HCT116 (cell line): ENCODE measurements around the gene CEP72. TPM values are rescaled to one million over a fixed set of nuclear protein-coding genes. Genes with fewer than 3 reads are reported as not detected.

Experiments
- ATAC-seq: fragments of 200-7000 bp; cut with Tn5 transposase; 2 replicates; pipeline ENCODE4 v1.9.1; 2020; ENCODE audit warnings: mild to moderate bottlenecking, moderate library complexity
- BruUV-seq: library from RNA; stranded (reverse); fragments of 400-500 nt; replicated peaks from 2 replicates; lab custom pipeline; 2021; lab: Mats Ljungman, UMichigan
- CTCF ChIA-PET: fragments of 300-600 bp; sonication (Branson Sonifier 250); formaldehyde crosslinking; loops from one replicate; lab custom pipeline; 2021; ENCODE audit warnings: antibody characterized with exemption; lab: Charles Lee
- POLR2A ChIA-PET: fragments of 300-600, 350-600 bp; sonication (Branson Sonifier 250); formaldehyde crosslinking; loops from one replicate; lab custom pipeline; 2021; ENCODE audit warnings: antibody characterized with exemption; lab: Charles Lee
- RAD21 ChIA-PET, 2 experiments: fragments of 300-600 bp; sonication (Branson Sonifier 250); formaldehyde crosslinking; loops; one replicate each; lab custom pipeline; 2023; ENCODE audit warnings: low total read pairs in 2 of 2; ENCODE audit not compliant: uncharacterized antibody in 2 of 2, unreplicated experiment in 2 of 2, low non-redundant PET in 1 of 2; lab: Charles Lee
- DNase-seq: peaks from one replicate; pipeline ENCODE4 v3.0.0-alpha.2; 2010; ENCODE audit warnings: low read depth, low spot score
- H2AFZ ChIP-seq: fragments of 200-600 bp; shearing (Covaris generic), sonication (generic); 2 replicates; pipeline ENCODE4 v1.6.1; 2017; ENCODE audit warnings: low read depth, mixed run types, mixed read lengths, antibody characterized with exemption, low read length; ENCODE audit not compliant: poor library complexity, severe bottlenecking
- H3K27ac ChIP-seq: 2 replicates; pipeline ENCODE4 v1.5.1; 2012; ENCODE audit warnings: low read depth, low read length
- H3K27me3 ChIP-seq: fragments of 200-600 bp; sonication (generic); 2 replicates; pipeline ENCODE4 v1.6.1; 2016; ENCODE audit warnings: mixed run types, low read length, mixed read lengths; ENCODE audit not compliant: insufficient read depth
- H3K36me3 ChIP-seq, 2 experiments: fragments of 200-500 bp in 1 of 2; fragments of 200-600 bp in 1 of 2; sonication (Bioruptor generic) in 1 of 2; sonication (generic) in 1 of 2; 2 replicates each; pipeline versions ENCODE4 v1.5.1 to v1.6.1; 2014 to 2016; ENCODE audit warnings: low read length in 2 of 2, inconsistent platforms in 1 of 2, mixed read lengths in 1 of 2, mixed run types in 1 of 2; ENCODE audit not compliant: insufficient read depth in 2 of 2, control insufficient read depth in 1 of 2
- H3K4me1 ChIP-seq, 2 experiments: fragments of 200-600 bp in 1 of 2; sonication (generic) in 1 of 2; 2 replicates each; pipeline versions ENCODE4 v1.5.1 to v1.6.1; 2012 to 2017; ENCODE audit warnings: low read length in 2 of 2, inconsistent platforms in 1 of 2, mild to moderate bottlenecking in 1 of 2, mixed read lengths in 1 of 2, mixed run types in 1 of 2, moderate library complexity in 1 of 2; ENCODE audit not compliant: insufficient read depth in 2 of 2, control insufficient read depth in 1 of 2
- H3K4me2 ChIP-seq: fragments of 200-600 bp; sonication (generic); 2 replicates; pipeline ENCODE4 v1.6.1; 2017; ENCODE audit warnings: mixed run types, low read length, mixed read lengths
- H3K4me3 ChIP-seq, 2 experiments: fragments of 200-600 bp in 1 of 2; sonication (generic) in 1 of 2; replicated peaks in 1 of 2; 2 replicates each; pipeline ENCODE4 v1.5.1; 2011 to 2016; ENCODE audit warnings: low read length in 2 of 2, control low read depth in 1 of 2, low read depth in 1 of 2, mild to moderate bottlenecking in 1 of 2, mixed read lengths in 1 of 2, mixed run types in 1 of 2
- H3K79me2 ChIP-seq: fragments of 200-600 bp; sonication (generic); 2 replicates; pipeline ENCODE4 v1.6.1; 2017; ENCODE audit warnings: mild to moderate bottlenecking, mixed run types, low read length, moderate library complexity, mixed read lengths; ENCODE audit not compliant: insufficient read depth
- H3K9ac ChIP-seq: fragments of 200-600 bp; sonication (generic); 2 replicates; pipeline ENCODE4 v1.6.1; 2016; ENCODE audit warnings: low read length, mixed read lengths
- H3K9me2 ChIP-seq: fragments of 200-600 bp; sonication (generic), shearing (Covaris generic); 2 replicates; pipeline ENCODE4 v1.6.1; 2017; ENCODE audit warnings: mixed run types, mild to moderate bottlenecking, moderate library complexity; ENCODE audit not compliant: insufficient read depth
- H3K9me3 ChIP-seq, 2 experiments: fragments of 200-500 bp in 1 of 2; fragments of 200-600 bp in 1 of 2; sonication (Bioruptor generic) in 1 of 2; sonication (generic) in 1 of 2; 2 replicates each; pipeline ENCODE4 v1.6.1; 2014 to 2017; ENCODE audit warnings: low read length in 2 of 2, mixed read lengths in 2 of 2, inconsistent platforms in 1 of 2, low read depth in 1 of 2, mild to moderate bottlenecking in 1 of 2, mixed run types in 1 of 2, moderate library complexity in 1 of 2; ENCODE audit not compliant: control insufficient read depth in 1 of 2, insufficient read depth in 1 of 2
- H4K20me1 ChIP-seq: fragments of 200-600 bp; sonication (generic), shearing (Covaris generic); 2 replicates; pipeline ENCODE4 v1.6.1; 2017; ENCODE audit warnings: mixed run types, mild to moderate bottlenecking, moderate library complexity; ENCODE audit not compliant: insufficient read depth
- ATF3 ChIP-seq: IDR thresholded peaks from 2 replicates; pipeline ENCODE4 v1.6.1; 2012
- EZH2 ChIP-seq: fragments of 200-600 bp; sonication (generic); IDR thresholded peaks from 2 replicates; pipeline ENCODE4 v1.6.1; 2017; ENCODE audit warnings: antibody characterized with exemption, mixed run types
- EZH2phosphoT487 ChIP-seq: fragments of 200-600 bp; IDR thresholded peaks from 2 replicates; pipeline ENCODE4 v1.6.1; 2018; ENCODE audit warnings: antibody characterized with exemption, borderline replicate concordance
- FOSL1 ChIP-seq: IDR thresholded peaks from 2 replicates; pipeline ENCODE4 v1.6.1; 2012; ENCODE audit warnings: low read depth
- JUND ChIP-seq: IDR thresholded peaks from 2 replicates; pipeline ENCODE4 v1.6.1; 2012
- POLR2AphosphoS5 ChIP-seq: IDR thresholded peaks from 2 replicates; pipeline ENCODE4 v1.6.1; 2011; ENCODE audit warnings: mild to moderate bottlenecking, low read depth, low read length, moderate library complexity
- RAD21 ChIP-seq: IDR thresholded peaks from 2 replicates; pipeline ENCODE4 v1.6.1; 2012; ENCODE audit warnings: low read depth, mild to moderate bottlenecking
- SP1 ChIP-seq: IDR thresholded peaks from 2 replicates; pipeline ENCODE4 v1.6.1; 2012; ENCODE audit warnings: low read depth
- TCF7L2 ChIP-seq: IDR thresholded peaks from 2 replicates; pipeline ENCODE4 v1.7.0; 2011; ENCODE audit warnings: borderline replicate concordance, inconsistent platforms; ENCODE audit not compliant: insufficient read depth, insufficient read length; ENCODE audit errors: extremely low read depth
- ZFX ChIP-seq: fragments of 450-650 bp; IDR thresholded peaks from 2 replicates; pipeline ENCODE4 v1.6.1; 2017
- ZNF274 ChIP-seq: fragments of 200-500 bp; sonication (Bioruptor generic); IDR thresholded peaks from 2 replicates; pipeline ENCODE4 v1.6.1; 2014; ENCODE audit warnings: mild to moderate bottlenecking, low read depth, low read length, inconsistent platforms
- intact Hi-C: fragments of 100-400 bp; cut with micrococcal nuclease; formaldehyde crosslinking; loops from 2 replicates; pipeline ENCODE4 v1.10.0; 2022
- total RNA-seq: library from RNA; stranded (reverse); gene quantifications from one replicate; pipeline ENCODE4 v1.2.1, GENCODE V29; 2021; ENCODE audit not compliant: unreplicated experiment
- TF ChIP-seq, protein P1 (sequence below): IDR thresholded peaks from 2 replicates; pipeline ENCODE4 v1.6.1; 2012; ENCODE audit warnings: low read depth
- TF ChIP-seq, protein P2 (sequence below): IDR thresholded peaks from 2 replicates; pipeline ENCODE4 v1.6.1; 2012

Gene CEP72
- total RNA-seq, 1 experiment from 2014 or later: 25.6 TPM

DNA sequence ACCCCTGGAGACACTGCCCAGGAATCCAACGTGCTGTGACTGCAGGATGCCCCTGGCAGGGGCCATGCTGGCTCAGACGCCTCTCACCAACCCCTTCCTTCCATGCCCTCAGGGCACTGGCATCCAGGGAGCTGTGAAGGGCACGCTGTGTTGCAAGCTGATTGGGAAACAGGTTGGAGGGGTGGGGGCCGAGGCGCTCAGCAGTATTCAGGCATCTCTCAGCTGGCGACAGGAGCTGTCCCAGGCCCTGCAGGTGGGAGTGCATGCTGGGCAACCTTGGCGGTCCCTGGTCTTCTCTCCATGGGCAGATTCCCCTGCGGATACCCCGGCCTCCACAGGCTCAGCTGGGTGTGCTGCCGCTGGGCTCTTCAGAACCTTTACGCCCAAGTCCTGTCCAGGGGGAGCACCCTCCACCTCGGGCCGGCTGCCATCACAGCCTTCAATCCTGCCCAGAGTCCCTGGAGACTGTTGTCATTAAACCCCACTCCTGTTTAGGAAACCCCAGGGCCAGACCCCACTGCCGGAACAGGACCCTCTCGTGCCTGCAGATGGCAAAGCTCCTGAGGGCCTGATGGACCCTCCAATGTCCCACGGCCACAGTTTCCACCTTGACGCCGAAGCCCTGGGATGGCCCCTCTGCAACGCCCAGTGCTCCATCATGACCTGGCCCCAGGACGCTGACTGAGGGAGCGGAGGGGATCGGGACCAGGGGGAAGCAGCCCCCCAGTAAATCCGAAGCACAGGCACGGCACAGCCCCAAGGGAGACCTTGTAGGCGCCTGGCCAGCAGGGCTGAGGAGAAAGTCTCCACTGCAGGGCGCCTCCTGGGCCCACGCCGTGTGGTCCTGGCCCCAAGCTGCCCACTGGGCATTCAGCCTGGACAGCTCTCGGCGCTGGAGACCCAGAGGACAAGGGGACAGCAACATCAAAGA lies 71.7 kb downstream of the CEP72 start:
- Histone ChIP-seq H3K9me2 (no peaks in the 10 kb centered on the region), H3K9ac (no peak overlapping the region), H3K27me3 (no peaks in the 10 kb centered on the region), H3K36me3 (no peaks in the 10 kb centered on the region), H3K27ac (no peak overlapping the region), H3K9me3 (no peaks in the 10 kb centered on the region), H3K4me1 (no peaks in the 10 kb centered on the region), H3K4me2 (no peak overlapping the region), H2AFZ (no peak overlapping the region), H4K20me1 (no peaks in the 10 kb centered on the region), H3K4me3 (no peak overlapping the region), H3K79me2 (no peaks in the 10 kb centered on the region)
- intact Hi-C loops: no loop called here
- ChIA-PET RAD21 (no interaction called here), CTCF (no interaction called here), POLR2A (no interaction called here)
- ATAC-seq (no peak), DNase-seq (no peak)
- TF ChIP-seq ZFX (no peak), SP1 (no peak), ZNF274 (no peak), EZH2phosphoT487 (no peak), EZH2 (no peak), FOSL1 (no peak), ATF3 (no peak), RAD21 (no peak), JUND (no peak), TCF7L2 (no peak), POLR2AphosphoS5 (no peak)
- TF ChIP-seq, protein P1, sequence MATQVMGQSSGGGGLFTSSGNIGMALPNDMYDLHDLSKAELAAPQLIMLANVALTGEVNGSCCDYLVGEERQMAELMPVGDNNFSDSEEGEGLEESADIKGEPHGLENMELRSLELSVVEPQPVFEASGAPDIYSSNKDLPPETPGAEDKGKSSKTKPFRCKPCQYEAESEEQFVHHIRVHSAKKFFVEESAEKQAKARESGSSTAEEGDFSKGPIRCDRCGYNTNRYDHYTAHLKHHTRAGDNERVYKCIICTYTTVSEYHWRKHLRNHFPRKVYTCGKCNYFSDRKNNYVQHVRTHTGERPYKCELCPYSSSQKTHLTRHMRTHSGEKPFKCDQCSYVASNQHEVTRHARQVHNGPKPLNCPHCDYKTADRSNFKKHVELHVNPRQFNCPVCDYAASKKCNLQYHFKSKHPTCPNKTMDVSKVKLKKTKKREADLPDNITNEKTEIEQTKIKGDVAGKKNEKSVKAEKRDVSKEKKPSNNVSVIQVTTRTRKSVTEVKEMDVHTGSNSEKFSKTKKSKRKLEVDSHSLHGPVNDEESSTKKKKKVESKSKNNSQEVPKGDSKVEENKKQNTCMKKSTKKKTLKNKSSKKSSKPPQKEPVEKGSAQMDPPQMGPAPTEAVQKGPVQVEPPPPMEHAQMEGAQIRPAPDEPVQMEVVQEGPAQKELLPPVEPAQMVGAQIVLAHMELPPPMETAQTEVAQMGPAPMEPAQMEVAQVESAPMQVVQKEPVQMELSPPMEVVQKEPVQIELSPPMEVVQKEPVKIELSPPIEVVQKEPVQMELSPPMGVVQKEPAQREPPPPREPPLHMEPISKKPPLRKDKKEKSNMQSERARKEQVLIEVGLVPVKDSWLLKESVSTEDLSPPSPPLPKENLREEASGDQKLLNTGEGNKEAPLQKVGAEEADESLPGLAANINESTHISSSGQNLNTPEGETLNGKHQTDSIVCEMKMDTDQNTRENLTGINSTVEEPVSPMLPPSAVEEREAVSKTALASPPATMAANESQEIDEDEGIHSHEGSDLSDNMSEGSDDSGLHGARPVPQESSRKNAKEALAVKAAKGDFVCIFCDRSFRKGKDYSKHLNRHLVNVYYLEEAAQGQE: no peak
- TF ChIP-seq, protein P2, sequence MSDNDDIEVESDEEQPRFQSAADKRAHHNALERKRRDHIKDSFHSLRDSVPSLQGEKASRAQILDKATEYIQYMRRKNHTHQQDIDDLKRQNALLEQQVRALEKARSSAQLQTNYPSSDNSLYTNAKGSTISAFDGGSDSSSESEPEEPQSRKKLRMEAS: no peak
- no TSS peak for BruUV-seq
